NB4 (cell line): ENCODE data around the gene KRTAP9-6.
"Not testable (repeated sequence)": the region's sequence is repeated elsewhere in the genome, so short reads cannot be mapped to it uniquely, and the experiment has no call there.

Experiments used
- CTCF ChIP-seq: IDR thresholded peaks from one replicate; pipeline ENCODE4 v1.5.1; 2012; ENCODE audit warnings: low read depth, low read length
- MAX ChIP-seq: IDR thresholded peaks from 2 replicates; pipeline ENCODE4 v1.6.1; 2011; ENCODE audit warnings: low read depth, low read length
- POLR2A ChIP-seq: IDR thresholded peaks from 2 replicates; pipeline ENCODE4 v1.6.1; 2011; ENCODE audit warnings: mild to moderate bottlenecking; ENCODE audit not compliant: insufficient read length; ENCODE audit errors: extremely low read depth

DNA sequence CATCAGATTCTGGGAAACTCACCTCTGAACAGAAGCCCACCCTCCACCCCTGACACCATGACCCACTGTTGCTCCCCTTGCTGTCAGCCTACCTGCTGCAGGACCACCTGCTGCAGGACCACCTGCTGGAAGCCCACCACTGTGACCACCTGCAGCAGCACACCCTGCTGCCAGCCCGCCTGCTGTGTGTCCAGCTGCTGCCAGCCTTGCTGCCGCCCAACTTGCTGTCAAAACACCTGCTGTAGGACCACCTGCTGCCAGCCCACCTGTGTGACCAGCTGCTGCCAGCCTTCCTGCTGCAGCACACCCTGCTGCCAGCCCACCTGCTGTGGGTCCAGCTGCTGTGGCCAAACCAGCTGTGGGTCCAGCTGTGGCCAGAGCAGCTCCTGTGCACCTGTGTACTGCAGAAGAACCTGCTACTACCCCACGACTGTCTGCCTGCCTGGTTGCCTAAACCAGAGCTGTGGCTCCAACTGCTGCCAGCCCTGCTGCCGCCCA lies 38.5 kb upstream of the KRTAP9-6 start, which contains the start of gene KRTAP9-2:
- TF ChIP-seq CTCF, MAX, POLR2A: not testable (repeated sequence)
